ENCODE measurements around the gene ZNF414.

- TF ChIP-seq E2F4 (IDR thresholded peaks at IDR 0.05; ENCODE audit: low read depth, low read length) (no peak), HDAC6 (IDR thresholded peaks at IDR 0.05; ENCODE audit: unreplicated experiment) (no peak), EP300 (IDR thresholded peaks at IDR 0.05; ENCODE audit: borderline replicate concordance in 1 of 2, control insufficient read depth in 1 of 2, low read depth in 2 of 2, low read length in 2 of 2) (no peak), CHD2 (IDR thresholded peaks at IDR 0.05; ENCODE audit: borderline replicate concordance, low read depth, low read length) (no peak), CREB1 (IDR thresholded peaks at IDR 0.05; ENCODE audit: low read depth) (no peak), ZNF384 (IDR thresholded peaks at IDR 0.05; ENCODE audit: borderline replicate concordance, low read depth, low read length) (no peak), EZH2 (IDR thresholded peaks at IDR 0.05; ENCODE audit: borderline replicate concordance, control insufficient read depth, low read depth, low read length) (no peak), RB1 (IDR thresholded peaks at IDR 0.05; ENCODE audit: borderline replicate concordance) (no peak), SMAD5 (IDR thresholded peaks at IDR 0.05; ENCODE audit: low read depth) (no peak), POLR2A (IDR thresholded peaks at IDR 0.05; ENCODE audit: low read depth, low read length) (no peak), POLR2AphosphoS2 (IDR thresholded peaks at IDR 0.05; ENCODE audit: low read depth, low read length) (no peak)
- TF ChIP-seq, protein P1, sequence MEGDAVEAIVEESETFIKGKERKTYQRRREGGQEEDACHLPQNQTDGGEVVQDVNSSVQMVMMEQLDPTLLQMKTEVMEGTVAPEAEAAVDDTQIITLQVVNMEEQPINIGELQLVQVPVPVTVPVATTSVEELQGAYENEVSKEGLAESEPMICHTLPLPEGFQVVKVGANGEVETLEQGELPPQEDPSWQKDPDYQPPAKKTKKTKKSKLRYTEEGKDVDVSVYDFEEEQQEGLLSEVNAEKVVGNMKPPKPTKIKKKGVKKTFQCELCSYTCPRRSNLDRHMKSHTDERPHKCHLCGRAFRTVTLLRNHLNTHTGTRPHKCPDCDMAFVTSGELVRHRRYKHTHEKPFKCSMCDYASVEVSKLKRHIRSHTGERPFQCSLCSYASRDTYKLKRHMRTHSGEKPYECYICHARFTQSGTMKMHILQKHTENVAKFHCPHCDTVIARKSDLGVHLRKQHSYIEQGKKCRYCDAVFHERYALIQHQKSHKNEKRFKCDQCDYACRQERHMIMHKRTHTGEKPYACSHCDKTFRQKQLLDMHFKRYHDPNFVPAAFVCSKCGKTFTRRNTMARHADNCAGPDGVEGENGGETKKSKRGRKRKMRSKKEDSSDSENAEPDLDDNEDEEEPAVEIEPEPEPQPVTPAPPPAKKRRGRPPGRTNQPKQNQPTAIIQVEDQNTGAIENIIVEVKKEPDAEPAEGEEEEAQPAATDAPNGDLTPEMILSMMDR (IDR thresholded peaks at IDR 0.05 in 2 of 3, conservative IDR thresholded peaks at IDR 0.05 in 1 of 3; ENCODE audit: control insufficient read depth in 2 of 3, extremely low read depth in 1 of 3, insufficient read depth in 1 of 3, low read depth in 3 of 3, low read length in 3 of 3): no peak
- TF ChIP-seq, protein P2, sequence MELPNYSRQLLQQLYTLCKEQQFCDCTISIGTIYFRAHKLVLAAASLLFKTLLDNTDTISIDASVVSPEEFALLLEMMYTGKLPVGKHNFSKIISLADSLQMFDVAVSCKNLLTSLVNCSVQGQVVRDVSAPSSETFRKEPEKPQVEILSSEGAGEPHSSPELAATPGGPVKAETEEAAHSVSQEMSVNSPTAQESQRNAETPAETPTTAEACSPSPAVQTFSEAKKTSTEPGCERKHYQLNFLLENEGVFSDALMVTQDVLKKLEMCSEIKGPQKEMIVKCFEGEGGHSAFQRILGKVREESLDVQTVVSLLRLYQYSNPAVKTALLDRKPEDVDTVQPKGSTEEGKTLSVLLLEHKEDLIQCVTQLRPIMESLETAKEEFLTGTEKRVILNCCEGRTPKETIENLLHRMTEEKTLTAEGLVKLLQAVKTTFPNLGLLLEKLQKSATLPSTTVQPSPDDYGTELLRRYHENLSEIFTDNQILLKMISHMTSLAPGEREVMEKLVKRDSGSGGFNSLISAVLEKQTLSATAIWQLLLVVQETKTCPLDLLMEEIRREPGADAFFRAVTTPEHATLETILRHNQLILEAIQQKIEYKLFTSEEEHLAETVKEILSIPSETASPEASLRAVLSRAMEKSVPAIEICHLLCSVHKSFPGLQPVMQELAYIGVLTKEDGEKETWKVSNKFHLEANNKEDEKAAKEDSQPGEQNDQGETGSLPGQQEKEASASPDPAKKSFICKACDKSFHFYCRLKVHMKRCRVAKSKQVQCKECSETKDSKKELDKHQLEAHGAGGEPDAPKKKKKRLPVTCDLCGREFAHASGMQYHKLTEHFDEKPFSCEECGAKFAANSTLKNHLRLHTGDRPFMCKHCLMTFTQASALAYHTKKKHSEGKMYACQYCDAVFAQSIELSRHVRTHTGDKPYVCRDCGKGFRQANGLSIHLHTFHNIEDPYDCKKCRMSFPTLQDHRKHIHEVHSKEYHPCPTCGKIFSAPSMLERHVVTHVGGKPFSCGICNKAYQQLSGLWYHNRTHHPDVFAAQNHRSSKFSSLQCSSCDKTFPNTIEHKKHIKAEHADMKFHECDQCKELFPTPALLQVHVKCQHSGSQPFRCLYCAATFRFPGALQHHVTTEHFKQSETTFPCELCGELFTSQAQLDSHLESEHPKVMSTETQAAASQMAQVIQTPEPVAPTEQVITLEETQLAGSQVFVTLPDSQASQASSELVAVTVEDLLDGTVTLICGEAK (IDR thresholded peaks at IDR 0.05; ENCODE audit: borderline replicate concordance): no peak
Observed at GRCh38 chr19:8528500-8528899, 14.5 kb upstream of the ZNF414 start.

Measured in GM12878 (cell line).